H1 (cell line): ENCODE results near the gene CHST4. TPM values are rescaled to one million over a fixed set of nuclear protein-coding genes. Genes with fewer than 3 reads are reported as not detected.

Experiments used
- polyA plus RNA-seq, 7 experiments: library from polyadenylated mRNA; depleted of rRNA in 3 of 7; stranded (reverse) in 5 of 7; unstranded in 2 of 7; fragments of >200 nt in 5 of 7; fragments of 200-250 nt in 2 of 7; gene quantifications; 1 replicate in 5 of 7; 2 replicates in 1 of 7; 4 replicates in 1 of 7; pipeline versions ENCODE4 v1.2.1 to v1.2.3, GENCODE V29; 2011 to 2013; ENCODE audit warnings: missing spikeins in 2 of 7, mixed read lengths in 2 of 7
- small RNA-seq: library from polyadenylated mRNA; stranded (forward); fragments of <200 nt; extraction: miRNeasy Mini kit (QIAGEN cat#:217004); gene quantifications from one replicate; pipeline ENCODE3, GENCODE V24; 2013; ENCODE audit not compliant: insufficient read depth
- total RNA-seq: library from RNA; stranded (reverse); fragmentation: NEBNext Ultra II Directional; extraction: Animal tissue kit (Norgen Biotek cat#: 25700); gene quantifications from 2 replicates; pipeline ENCODE4 v1.2.1, GENCODE V29; 2021

The CHST4 gene
- total and polyA plus RNA-seq, 2 of the 8 experiments (the other 6 are each of a cell fraction or from before 2014, with no cell fraction given) = 12.1 to 14.6 TPM

Small RNAs within 50 kb of the gene (small RNA-seq; reads per million reads assigned to genes)
- not detected for gene RNU6-1061P

Other genes starting within 250 kb of the CHST4 start
- gene CMTR2, start 237.0 kb upstream of the CHST4 start, total RNA-seq = 11.4 and 12.8 TPM in 2 replicates
- gene CMTR2, start 237.0 kb upstream of the CHST4 start, polyA plus RNA-seq (2011; rRNA removed) = 5.7 and 8.5 TPM in 2 replicates
- 1.9 and 2.7 TPM in 2 replicates for gene CALB2, start 167.7 kb upstream of the CHST4 start, total RNA-seq
- 2.6 and 3.3 TPM in 2 replicates for gene CALB2, start 167.7 kb upstream of the CHST4 start, polyA plus RNA-seq (2011; rRNA removed)
- not detected in 2 replicates for gene TLE7, start 84.4 kb upstream of the CHST4 start, total RNA-seq
- 0.03 and 0.06 TPM in 2 replicates for gene TLE7, start 84.4 kb upstream of the CHST4 start, polyA plus RNA-seq (2011; rRNA removed)
- gene ZNF23, start 64.2 kb upstream of the CHST4 start, total RNA-seq = 10.2 and 12.7 TPM in 2 replicates
- gene ZNF23, start 64.2 kb upstream of the CHST4 start, polyA plus RNA-seq (2011; rRNA removed) = 2.4 and 3.3 TPM in 2 replicates
- 3.5 TPM in 2 replicates for gene ZNF19, start 37.1 kb upstream of the CHST4 start, total RNA-seq
- gene ZNF19, start 37.1 kb upstream of the CHST4 start, polyA plus RNA-seq (2011; rRNA removed) = 1.1 and 1.5 TPM in 2 replicates
- not detected in 2 replicates for gene TAT, start 50.7 kb downstream of the CHST4 start, total RNA-seq
- gene TAT, start 50.7 kb downstream of the CHST4 start, polyA plus RNA-seq (2011; rRNA removed) = 0.03 and 0.13 TPM in 2 replicates
- gene MARVELD3, start 99.8 kb downstream of the CHST4 start, total RNA-seq = 34.8 TPM in 2 replicates
- gene MARVELD3, start 99.8 kb downstream of the CHST4 start, polyA plus RNA-seq (2011; rRNA removed) = 18.0 and 18.4 TPM in 2 replicates
- gene PHLPP2, start 198.3 kb downstream of the CHST4 start, total RNA-seq = 12.8 and 12.9 TPM in 2 replicates
- gene PHLPP2, start 198.3 kb downstream of the CHST4 start, polyA plus RNA-seq (2011; rRNA removed) = 6.2 and 7.3 TPM in 2 replicates